Measurements from ENCODE around the gene DLG2.

Gene DLG2

DNA sequence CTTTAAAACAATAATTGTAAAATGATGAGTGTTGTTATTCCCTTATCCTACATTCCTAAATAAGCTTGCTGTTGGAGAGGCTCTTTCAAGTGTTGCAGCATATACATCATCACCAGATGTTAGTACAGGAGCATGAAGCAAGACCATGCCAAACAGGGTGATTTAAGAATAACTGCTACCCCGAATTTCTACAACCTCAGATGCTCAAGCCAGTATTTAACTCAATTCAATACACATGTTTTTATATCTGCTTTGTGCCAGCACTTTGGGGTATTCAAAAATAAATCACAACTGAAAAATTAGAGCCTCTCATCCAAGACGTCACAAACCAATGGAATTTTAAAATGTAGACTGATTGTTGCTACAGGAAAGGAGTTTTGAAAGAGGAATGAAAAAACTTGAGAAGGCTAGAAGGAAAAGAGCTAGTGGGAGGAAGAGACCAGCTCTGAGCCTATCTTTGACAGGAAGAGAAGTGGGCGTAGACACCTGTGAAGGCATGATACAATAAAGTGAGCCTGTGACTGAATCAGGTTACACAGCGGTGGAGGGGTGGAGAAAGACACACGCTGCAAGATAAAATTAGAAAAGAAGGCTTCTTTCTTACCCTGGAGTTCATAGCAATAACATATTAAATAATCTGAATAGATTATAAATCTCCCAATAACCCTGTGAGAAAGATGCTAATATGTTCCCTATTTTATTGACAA is 95.8 kb downstream of the DLG2 start:
- no peak overlapping the region for H3K4me3 ChIP-seq (replicated peaks in 1 of 2; ENCODE audit: low read depth in 2 of 2, low read length in 2 of 2)
- no peak for TF ChIP-seq CTCF (IDR thresholded peaks at IDR 0.05; ENCODE audit: low read depth, low read length)
- DNase-seq (ENCODE audit: low read depth in 2 of 2): peak in 1 of 2 donors; percentile 0

DNA sequence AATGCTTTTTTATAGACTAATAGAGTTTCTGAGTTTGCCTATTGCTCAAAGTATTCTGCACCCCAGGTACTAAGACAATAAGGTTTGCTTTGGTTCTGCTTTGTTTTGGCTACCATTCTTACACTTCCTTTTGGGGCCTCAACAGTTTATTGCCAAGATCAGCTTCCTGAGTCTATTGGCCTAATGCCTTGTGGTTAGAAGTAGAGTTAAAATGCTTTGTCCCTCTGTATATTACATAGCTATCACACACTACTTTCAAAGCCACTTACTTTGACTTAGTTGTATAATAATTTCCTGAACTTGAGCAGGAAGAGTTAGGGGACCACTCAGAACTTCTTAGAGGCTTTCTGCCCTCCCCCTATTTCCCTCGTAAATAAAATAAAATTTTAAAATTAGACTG is 96.5 kb downstream of the DLG2 start:
- peak in 1 of 2 donors; percentile 16 for DNase-seq (ENCODE audit: low read depth in 2 of 2)
- no peak for TF ChIP-seq CTCF (IDR thresholded peaks at IDR 0.05; ENCODE audit: low read depth, low read length)
- no peak overlapping the region for H3K4me3 ChIP-seq (replicated peaks in 1 of 2; ENCODE audit: low read depth in 2 of 2, low read length in 2 of 2)

DNA sequence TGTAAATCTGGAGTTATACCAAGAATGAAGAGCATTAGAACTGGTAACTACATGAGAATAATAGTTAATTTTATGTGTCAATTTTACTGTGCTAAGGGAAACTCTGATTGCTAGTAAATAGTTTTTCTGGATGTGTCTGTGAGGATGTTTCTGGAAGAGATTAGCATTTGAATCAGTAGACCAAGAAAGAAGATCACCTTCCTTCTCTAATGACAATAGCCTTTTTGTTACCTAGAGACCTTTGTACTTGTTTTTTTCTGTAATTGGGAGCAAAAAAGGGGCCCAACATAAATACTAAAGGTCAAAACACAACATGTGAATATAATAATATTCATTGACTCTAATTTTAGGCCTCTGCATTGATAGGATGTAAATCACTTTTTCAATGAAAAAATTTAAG is 100.6 kb downstream of the DLG2 start:
- no peak for DNase-seq (ENCODE audit: low read depth in 2 of 2)
- no peak overlapping the region for H3K4me3 ChIP-seq (replicated peaks in 1 of 2; ENCODE audit: low read depth in 2 of 2, low read length in 2 of 2)
- TF ChIP-seq CTCF (IDR thresholded peaks at IDR 0.05; ENCODE audit: low read depth, low read length): no peak

- no peak for DNase-seq (ENCODE audit: low read depth in 2 of 2)
- no peak for TF ChIP-seq CTCF (IDR thresholded peaks at IDR 0.05; ENCODE audit: low read depth, low read length)
- no peak overlapping the region for H3K4me3 ChIP-seq (replicated peaks in 1 of 2; ENCODE audit: low read depth in 2 of 2, low read length in 2 of 2)
Measured at GRCh38 chr11:85525686-85526085, 101.5 kb downstream of the DLG2 start.

- DNase-seq (ENCODE audit: low read depth in 2 of 2): no peak
- TF ChIP-seq CTCF (IDR thresholded peaks at IDR 0.05; ENCODE audit: low read depth, low read length): no peak
- H3K4me3 ChIP-seq (replicated peaks in 1 of 2; ENCODE audit: low read depth in 2 of 2, low read length in 2 of 2): no peak overlapping the region
Measured at GRCh38 chr11:85517272-85517671, 109.9 kb downstream of the DLG2 start.

DNA sequence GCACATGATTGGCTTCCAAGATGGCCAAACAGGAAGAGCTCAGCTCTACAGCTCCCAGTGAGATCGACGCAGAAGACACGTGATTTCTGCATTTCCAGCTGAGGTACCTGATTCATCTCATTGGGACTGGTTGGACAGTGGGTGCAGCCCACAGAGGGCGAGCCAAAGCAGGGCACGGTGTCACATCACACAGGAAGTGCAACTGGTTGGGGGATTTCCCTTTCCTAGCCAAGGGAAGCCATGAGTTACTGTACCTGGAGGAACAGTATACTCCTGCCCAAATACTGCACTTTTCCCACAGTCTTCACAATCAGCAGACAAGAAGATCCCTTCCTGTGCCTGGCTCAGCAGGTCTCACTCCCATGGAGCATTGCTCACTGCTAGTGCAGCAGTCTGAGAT is 131.2 kb downstream of the DLG2 start:
- no peak for TF ChIP-seq CTCF (IDR thresholded peaks at IDR 0.05; ENCODE audit: low read depth, low read length)
- no peak for DNase-seq (ENCODE audit: low read depth in 2 of 2)

DNA sequence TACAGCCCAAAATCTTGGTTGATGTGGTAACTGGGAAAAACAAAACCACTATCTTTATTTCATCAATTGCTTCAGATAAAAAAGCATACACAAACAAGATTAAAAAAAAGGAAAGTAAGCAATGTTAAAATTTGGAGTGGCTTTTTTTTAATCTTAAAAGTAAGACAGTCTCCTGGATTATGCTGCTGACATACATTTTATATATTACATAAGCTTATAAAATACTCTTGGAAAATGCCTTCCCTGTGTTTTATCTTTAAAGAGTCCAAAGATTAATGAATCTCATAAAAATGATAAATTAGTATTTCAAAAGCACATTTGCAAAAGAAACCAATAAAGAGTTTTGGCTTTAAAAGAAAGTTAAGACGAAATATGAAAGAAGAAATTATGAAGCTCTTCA is 132.7 kb downstream of the DLG2 start:
- H3K4me3 ChIP-seq (replicated peaks in 1 of 2; ENCODE audit: low read depth in 2 of 2, low read length in 2 of 2): no peak overlapping the region
- DNase-seq (ENCODE audit: low read depth in 2 of 2): no peak
- no peak for TF ChIP-seq CTCF (IDR thresholded peaks at IDR 0.05; ENCODE audit: low read depth, low read length)

More for the DNA sequence above, 131.2 kb downstream of the DLG2 start:
- H3K4me3 ChIP-seq (replicated peaks in 1 of 2; ENCODE audit: low read depth in 2 of 2, low read length in 2 of 2): no peak overlapping the region
